Transverse colon (tissue), 4 donors: Measurements from ENCODE around the gene NTMT2.

ENCODE experiments used
- POLR2A ChIP-seq: fragments of 450-650 bp; IDR thresholded peaks from one replicate; pipeline ENCODE4 v1.6.1; 2016; ENCODE audit warnings: antibody characterized with exemption, mild to moderate bottlenecking, moderate library complexity
- POLR2AphosphoS5 ChIP-seq, 3 donors: sonication (generic); formaldehyde crosslinking; IDR thresholded peaks; one replicate each; pipeline ENCODE4 v1.6.1; 2016; ENCODE audit warnings: antibody characterized with exemption in 3 of 3
- TF ChIP-seq, protein P1 (sequence below), 5 experiments: fragments of 200-600 bp in 3 of 5; fragments of 450-650 bp in 2 of 5; sonication (generic) in 3 of 5; IDR thresholded peaks; 1 replicate in 2 of 5; 2 replicates in 3 of 5; pipeline ENCODE4 v1.5.1; 2016 to 2017; ENCODE audit warnings: antibody characterized with exemption in 5 of 5, inconsistent platforms in 3 of 5, mild to moderate bottlenecking in 2 of 5, moderate library complexity in 1 of 5

DNA sequence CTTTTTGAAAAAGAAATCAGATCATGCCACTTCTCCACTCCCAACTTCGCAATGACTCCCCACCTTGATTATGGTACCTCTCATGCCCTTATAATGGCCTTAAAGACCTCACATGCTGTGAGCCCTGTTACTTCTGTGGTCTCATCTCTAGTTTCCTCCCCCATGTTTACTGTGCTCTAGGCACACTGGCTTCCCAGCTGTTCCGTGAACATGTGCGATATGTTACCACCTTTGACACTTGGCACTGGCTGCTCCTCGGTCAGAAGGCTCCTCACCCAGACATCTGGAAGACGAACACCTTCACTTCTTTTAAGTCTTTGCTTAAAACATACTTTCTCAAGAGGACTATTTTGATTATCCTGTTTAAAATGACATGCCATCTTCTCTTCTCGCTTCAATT, 14.3 kb upstream of the NTMT2 start:
- TF ChIP-seq POLR2A (no peak), POLR2AphosphoS5 (IDR thresholded peaks at IDR 0.05) (peak in 2 of 3 donors; percentile 38 to 63)
- TF ChIP-seq, protein P1, sequence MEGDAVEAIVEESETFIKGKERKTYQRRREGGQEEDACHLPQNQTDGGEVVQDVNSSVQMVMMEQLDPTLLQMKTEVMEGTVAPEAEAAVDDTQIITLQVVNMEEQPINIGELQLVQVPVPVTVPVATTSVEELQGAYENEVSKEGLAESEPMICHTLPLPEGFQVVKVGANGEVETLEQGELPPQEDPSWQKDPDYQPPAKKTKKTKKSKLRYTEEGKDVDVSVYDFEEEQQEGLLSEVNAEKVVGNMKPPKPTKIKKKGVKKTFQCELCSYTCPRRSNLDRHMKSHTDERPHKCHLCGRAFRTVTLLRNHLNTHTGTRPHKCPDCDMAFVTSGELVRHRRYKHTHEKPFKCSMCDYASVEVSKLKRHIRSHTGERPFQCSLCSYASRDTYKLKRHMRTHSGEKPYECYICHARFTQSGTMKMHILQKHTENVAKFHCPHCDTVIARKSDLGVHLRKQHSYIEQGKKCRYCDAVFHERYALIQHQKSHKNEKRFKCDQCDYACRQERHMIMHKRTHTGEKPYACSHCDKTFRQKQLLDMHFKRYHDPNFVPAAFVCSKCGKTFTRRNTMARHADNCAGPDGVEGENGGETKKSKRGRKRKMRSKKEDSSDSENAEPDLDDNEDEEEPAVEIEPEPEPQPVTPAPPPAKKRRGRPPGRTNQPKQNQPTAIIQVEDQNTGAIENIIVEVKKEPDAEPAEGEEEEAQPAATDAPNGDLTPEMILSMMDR (IDR thresholded peaks at IDR 0.05): no peak
